T-helper 2 cell treated with Interferon-gamma antibody and Interleukin-4, amounts not matched to agents 5 μg/mL and 100 μg/mL, for 36 hours (primary cell): ENCODE results near the gene UQCR11.
A peak's percentile ranks its signal among the peaks of the same experiment; 100 is the strongest.

ENCODE experiments used
- DNase-seq: peaks from one replicate; pipeline ENCODE4 v3.0.0; 2021; ENCODE audit warnings: low spot score
- H3K27ac Mint-ChIP-seq: one replicate; pipeline ENCODE4 v1.8.0; 2021; ENCODE audit warnings: mild to moderate bottlenecking, mixed read lengths
- H3K27me3 Mint-ChIP-seq: one replicate; pipeline ENCODE4 v1.8.0; 2021; ENCODE audit warnings: low read depth, mixed read lengths
- H3K36me3 Mint-ChIP-seq: one replicate; pipeline ENCODE4 v1.8.0; 2021; ENCODE audit warnings: low read depth, mixed read lengths
- H3K4me1 Mint-ChIP-seq: one replicate; pipeline ENCODE4 v1.8.0; 2021; ENCODE audit warnings: low read depth, mixed read lengths
- H3K4me3 Mint-ChIP-seq: one replicate; pipeline ENCODE4 v1.8.0; 2022; ENCODE audit warnings: mild to moderate bottlenecking, moderate library complexity, mixed read lengths
- H3K9me3 Mint-ChIP-seq: one replicate; pipeline ENCODE4 v1.8.0; 2021; ENCODE audit warnings: mixed read lengths

UQCR11 gene

DNA sequence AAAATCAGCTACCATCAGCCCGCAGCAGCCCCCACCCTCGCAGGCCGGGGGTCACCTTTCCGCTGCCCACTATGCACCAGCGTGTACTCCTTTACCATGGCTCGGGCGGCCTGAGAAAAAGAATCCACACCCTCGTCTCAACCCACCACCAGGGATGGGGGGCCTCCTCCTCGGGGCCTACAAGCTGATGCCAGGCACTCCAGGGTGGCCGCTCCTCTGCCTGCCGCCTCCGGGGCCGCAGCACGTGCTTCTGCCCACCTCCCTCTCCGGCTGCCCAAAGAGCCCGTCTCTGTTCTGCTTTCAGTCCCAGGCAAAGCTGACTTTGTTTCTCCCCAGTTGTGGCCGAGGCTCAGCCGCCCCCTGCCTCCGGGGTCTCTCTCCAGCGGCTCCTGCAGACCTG lies 26.0 kb downstream of the UQCR11 start:
- Mint-ChIP-seq H3K9me3 (no peaks in the 10 kb centered on the region), H3K4me1 (no peaks in the 10 kb centered on the region), H3K27ac (no peak overlapping the region), H3K4me3 (no peak overlapping the region), H3K27me3 (no peaks in the 10 kb centered on the region), H3K36me3 (peaks cover 18% of the 10 kb centered on the region)
- DNase-seq = no peak

DNA sequence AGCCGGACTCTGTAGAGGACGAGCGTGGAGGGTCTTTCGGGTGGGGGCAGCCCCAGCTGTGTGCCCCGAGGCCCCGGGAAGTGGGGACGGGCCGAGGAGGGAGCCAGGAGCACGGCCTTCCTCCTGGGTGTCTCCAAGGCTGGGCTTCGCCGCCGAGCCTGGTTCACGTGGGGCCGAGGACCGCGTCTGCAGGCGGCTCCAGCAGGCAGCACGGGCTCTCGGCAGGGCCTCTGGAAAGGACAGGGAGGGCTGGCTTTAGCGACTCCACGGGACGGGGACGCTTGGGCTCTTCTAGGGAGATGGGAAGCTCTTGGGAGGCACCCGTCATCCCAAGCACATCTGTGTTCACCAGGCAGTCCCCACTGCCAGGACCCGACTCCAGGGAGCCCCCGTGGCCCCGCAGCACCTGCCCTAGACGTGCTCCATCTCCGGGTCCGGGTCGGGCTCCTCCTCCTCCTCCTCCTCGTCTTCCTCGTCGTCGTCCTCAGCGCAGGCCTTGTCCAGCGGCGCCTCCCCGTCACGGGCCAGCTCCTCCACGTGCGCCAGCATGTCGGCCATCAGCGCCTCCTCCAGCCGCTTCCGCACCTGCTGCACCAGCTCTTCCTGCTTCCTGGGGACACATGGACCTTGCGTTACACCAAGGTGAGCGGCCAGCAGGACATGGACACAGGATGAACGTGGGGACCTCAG lies 27.2 kb downstream of the UQCR11 start:
- no peaks in the 10 kb centered on the region for H3K9me3 Mint-ChIP-seq
- no peaks in the 10 kb centered on the region for H3K27me3 Mint-ChIP-seq
- H3K36me3 Mint-ChIP-seq = peaks cover 20% of the 10 kb centered on the region
- no peaks in the 10 kb centered on the region for H3K4me1 Mint-ChIP-seq
- DNase-seq = no peak
- no peak overlapping the region for H3K4me3 Mint-ChIP-seq
- no peak overlapping the region for H3K27ac Mint-ChIP-seq

- H3K36me3 Mint-ChIP-seq = peaks cover 16% of the 10 kb centered on the region
- no peaks in the 10 kb centered on the region for H3K27me3 Mint-ChIP-seq
These were observed 28.0 kb downstream of the UQCR11 start for GRCh38 chr19:1577090-1577928.

DNA sequence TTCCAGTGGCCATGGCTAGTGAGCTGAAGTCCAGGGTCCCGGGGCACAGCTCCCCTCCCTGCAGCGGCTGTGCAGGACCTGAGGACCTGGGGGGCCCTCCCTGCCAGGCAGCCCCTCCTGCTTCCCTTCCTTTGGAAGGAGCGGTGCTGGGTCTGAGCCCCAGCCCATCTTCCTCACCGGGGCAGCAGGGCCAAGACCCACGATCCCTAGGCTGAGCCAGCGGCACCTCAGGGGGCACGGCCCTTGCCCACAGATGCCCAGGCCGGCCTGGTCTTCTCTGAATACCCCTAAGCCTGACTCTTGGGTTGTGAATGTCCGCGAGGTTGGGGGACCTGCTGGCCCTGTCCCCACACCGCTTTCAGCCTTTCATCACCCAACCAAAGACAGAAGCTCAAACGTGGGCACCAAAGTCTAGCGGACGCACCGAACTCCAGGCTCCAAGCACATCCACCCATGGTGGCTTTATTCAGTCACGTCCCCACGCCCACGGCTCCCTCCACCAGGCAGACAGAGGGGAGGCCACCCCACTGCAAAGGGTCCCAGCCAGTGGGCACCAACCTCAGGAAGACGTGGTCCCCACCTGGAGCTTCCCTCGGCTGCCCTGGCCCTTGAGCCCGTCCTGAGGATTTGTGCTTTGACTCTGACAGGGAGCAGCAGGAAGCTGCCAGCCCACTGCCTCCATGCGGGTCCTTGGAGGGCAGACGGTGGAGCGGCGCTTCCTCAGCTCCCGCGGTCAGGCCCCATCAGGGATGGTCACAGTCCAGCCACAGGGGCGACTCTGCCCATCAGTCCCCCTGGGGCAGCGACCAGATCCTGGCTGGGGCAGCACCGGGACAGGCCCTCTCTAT lies 28.8 kb downstream of the UQCR11 start:
- H3K27me3 Mint-ChIP-seq = peaks cover 1% of the 10 kb centered on the region
- no peak overlapping the region for H3K27ac Mint-ChIP-seq
- H3K9me3 Mint-ChIP-seq = no peaks in the 10 kb centered on the region
- H3K4me1 Mint-ChIP-seq = no peaks in the 10 kb centered on the region
- no peak overlapping the region for H3K4me3 Mint-ChIP-seq
- no peak for DNase-seq
- peaks cover 14% of the 10 kb centered on the region for H3K36me3 Mint-ChIP-seq

More at GRCh38 chr19:1577090-1577928, 28.0 kb downstream of the UQCR11 start:
- Mint-ChIP-seq H3K9me3 (no peaks in the 10 kb centered on the region), H3K4me3 (no peak overlapping the region), H3K27ac (no peak overlapping the region), H3K4me1 (no peaks in the 10 kb centered on the region)
- DNase-seq = no peak

DNA sequence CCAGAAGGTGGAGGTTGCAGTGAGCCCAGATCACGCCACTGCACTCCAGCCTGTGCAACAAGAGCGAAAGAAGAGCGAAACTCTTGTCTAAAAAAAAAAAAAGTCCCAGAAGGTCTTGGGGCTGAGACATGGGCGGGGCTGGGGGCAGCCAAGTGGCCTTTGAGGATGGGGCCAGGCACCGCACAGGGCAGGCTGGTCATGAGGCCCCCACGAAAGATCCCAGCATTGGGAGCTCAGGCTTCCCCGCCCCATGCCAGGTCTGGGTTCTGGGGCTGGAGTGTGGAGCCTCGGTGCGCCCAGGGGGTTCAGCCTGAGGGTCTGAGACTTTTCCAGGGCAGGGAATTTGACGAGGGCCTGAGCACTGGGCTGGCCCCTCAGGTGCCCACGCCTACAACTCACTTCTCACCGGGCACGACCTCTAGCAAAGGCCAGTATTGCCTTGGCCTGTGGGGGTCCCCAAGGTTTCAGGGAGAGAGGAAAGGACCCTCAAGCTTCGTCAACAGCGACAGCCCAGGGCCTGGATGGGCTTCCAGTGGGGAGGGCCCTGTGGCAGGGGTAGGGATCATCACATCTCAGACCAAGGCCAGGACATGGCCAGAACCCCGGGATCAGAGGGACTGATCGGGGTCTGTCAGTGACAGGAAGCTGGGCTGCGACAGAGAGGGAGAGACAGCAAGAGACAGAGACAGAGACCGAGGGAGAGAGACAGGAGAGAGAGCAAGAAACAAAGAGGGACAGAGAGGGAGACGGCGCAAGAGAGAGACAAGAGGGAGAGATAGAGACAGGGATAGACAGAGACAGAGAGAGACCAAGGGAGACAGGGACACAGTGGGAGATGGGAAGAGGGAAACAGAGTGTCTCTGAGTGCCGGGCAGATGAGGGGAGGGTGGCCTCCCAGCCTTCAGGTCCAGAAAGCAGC lies 29.7 kb downstream of the UQCR11 start:
- Mint-ChIP-seq H3K4me3 (no peak overlapping the region), H3K4me1 (no peaks in the 10 kb centered on the region), H3K9me3 (no peaks in the 10 kb centered on the region), H3K27ac (peak overlapping the region; percentile 10), H3K36me3 (peaks cover 12% of the 10 kb centered on the region), H3K27me3 (peaks cover 6% of the 10 kb centered on the region)
- DNase-seq = no peak

GRCh38 chr19:1574354-1575136 lies 30.7 kb downstream of the UQCR11 start:
- peaks cover 6% of the 10 kb centered on the region for H3K36me3 Mint-ChIP-seq
- H3K4me1 Mint-ChIP-seq = peaks cover 5% of the 10 kb centered on the region
- peaks cover 16% of the 10 kb centered on the region for H3K27me3 Mint-ChIP-seq
- DNase-seq = no peak
- no peak overlapping the region for H3K27ac Mint-ChIP-seq
- H3K4me3 Mint-ChIP-seq = no peak overlapping the region
- no peaks in the 10 kb centered on the region for H3K9me3 Mint-ChIP-seq

DNA sequence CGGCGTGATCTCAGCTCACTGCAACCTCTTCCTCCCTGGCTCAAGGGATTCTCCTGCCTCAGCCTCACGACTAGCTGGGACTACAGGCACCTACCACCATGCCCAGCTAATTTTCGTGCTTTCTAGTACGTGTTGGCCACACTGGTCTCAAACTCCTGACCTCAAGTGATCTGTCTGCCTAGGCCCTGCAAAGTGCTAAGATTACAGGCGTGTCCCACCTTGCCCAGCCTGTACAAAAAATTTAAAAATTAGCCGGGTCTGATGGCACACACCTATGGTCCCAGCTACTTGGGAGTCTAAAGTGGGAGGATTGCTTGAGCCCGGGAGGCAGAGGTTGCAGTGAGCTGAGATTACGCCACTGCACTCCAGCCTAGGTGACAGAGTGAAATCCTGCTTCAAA lies 32.5 kb downstream of the UQCR11 start:
- H3K4me3 Mint-ChIP-seq = no peak overlapping the region
- H3K27me3 Mint-ChIP-seq = peaks cover 18% of the 10 kb centered on the region
- H3K4me1 Mint-ChIP-seq = peaks cover 5% of the 10 kb centered on the region
- H3K27ac Mint-ChIP-seq = no peak overlapping the region
- no peaks in the 10 kb centered on the region for H3K9me3 Mint-ChIP-seq
- peaks cover 2% of the 10 kb centered on the region for H3K36me3 Mint-ChIP-seq
- no peak for DNase-seq

GRCh38 chr19:1571358-1571757 lies 33.9 kb downstream of the UQCR11 start:
- H3K27me3 Mint-ChIP-seq = peaks cover 18% of the 10 kb centered on the region
- no peaks in the 10 kb centered on the region for H3K9me3 Mint-ChIP-seq
- H3K27ac Mint-ChIP-seq = no peak overlapping the region
- no peak overlapping the region for H3K4me3 Mint-ChIP-seq
- H3K36me3 Mint-ChIP-seq = peaks cover 2% of the 10 kb centered on the region
- H3K4me1 Mint-ChIP-seq = peaks cover 5% of the 10 kb centered on the region
- DNase-seq = no peak

DNA sequence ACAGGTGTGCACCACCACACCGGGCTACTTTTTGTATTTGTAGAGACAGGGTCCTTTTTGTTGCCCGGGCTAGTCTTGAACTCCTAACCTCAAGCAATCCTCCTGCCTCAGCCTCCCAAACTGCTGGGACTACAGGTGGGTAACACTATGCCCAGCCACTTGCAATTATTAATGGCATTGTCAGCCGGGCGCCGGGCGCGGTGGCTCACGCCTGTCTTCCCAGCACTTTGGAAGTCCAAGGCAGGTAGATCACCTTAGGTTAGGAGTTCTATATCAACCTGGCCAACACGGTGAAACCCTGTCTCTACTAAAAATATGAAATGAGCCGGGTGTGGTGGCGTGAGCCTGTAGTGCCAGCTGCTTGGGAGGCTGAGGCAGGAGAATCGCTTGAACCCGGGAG lies 34.4 kb downstream of the UQCR11 start:
- Mint-ChIP-seq H3K4me3 (no peak overlapping the region), H3K4me1 (peaks cover 5% of the 10 kb centered on the region), H3K27ac (no peak overlapping the region), H3K27me3 (peaks cover 18% of the 10 kb centered on the region), H3K36me3 (peaks cover 2% of the 10 kb centered on the region), H3K9me3 (no peaks in the 10 kb centered on the region)
- no peak for DNase-seq

GRCh38 chr19:1569997-1570396 lies 35.3 kb downstream of the UQCR11 start:
- Mint-ChIP-seq H3K9me3 (no peaks in the 10 kb centered on the region), H3K4me3 (no peak overlapping the region), H3K36me3 (peaks cover 2% of the 10 kb centered on the region), H3K4me1 (peaks cover 5% of the 10 kb centered on the region), H3K27me3 (peaks cover 18% of the 10 kb centered on the region), H3K27ac (peak overlapping the region; percentile 34)
- DNase-seq = no peak

- peak; percentile 68 for DNase-seq
- H3K27me3 Mint-ChIP-seq = peaks cover 20% of the 10 kb centered on the region
- no peak within 1 kb of the TSS for H3K27ac Mint-ChIP-seq
- H3K4me3 Mint-ChIP-seq = no peak within 1 kb of the TSS
- peaks cover 2% of the 10 kb centered on the region for H3K36me3 Mint-ChIP-seq
- H3K4me1 Mint-ChIP-seq = peaks cover 5% of the 10 kb centered on the region
- H3K9me3 Mint-ChIP-seq = no peaks in the 10 kb centered on the region
These were observed 36.8 kb downstream of the UQCR11 start, which contains the start of gene MEX3D for GRCh38 chr19:1568320-1569019. TSS of gene MEX3D (minus strand) at chr19:1568325. CDS start at chr19:1568058, 267 bp downstream.

GRCh38 chr19:1567848-1568227 lies 37.4 kb downstream of the UQCR11 start:
- Mint-ChIP-seq H3K27me3 (peaks cover 20% of the 10 kb centered on the region), H3K4me1 (peaks cover 5% of the 10 kb centered on the region), H3K9me3 (no peaks in the 10 kb centered on the region), H3K36me3 (no peaks in the 10 kb centered on the region), H3K4me3 (no peak overlapping the region), H3K27ac (no peak overlapping the region)
- peak; percentile 15 for DNase-seq
